DMS79 (cell line): ENCODE results near the gene COL4A2.
A peak's percentile ranks its signal among the peaks of the same experiment; 100 is the strongest.

Experiments used
- DNase-seq: peaks from one replicate; lab custom pipeline; 2025; lab: John Stamatoyannopoulos, UW

COL4A2 gene

GRCh38 chr13:110272227-110272626 lies 34.9 kb upstream of the COL4A2 start:
- no peak for DNase-seq

DNA sequence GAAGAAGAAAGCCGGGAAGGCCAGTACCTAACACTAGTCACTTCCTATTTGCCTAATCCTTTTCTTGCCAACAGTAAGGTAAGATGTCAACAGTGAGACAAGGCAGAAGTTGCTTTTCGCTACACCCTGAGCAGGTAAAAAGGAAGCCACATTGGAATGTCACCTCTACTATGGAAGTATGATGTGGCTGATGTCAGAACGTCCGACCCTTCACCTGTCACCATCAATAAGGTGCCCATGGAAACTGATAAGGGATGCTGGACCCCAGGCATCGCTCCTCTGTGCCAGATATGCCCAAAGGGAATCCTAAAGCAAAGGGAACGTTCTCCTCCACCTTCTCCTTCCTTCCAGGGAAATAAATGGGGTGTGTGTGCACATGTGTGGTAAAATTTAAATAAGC lies 34.4 kb upstream of the COL4A2 start:
- no peak for DNase-seq

DNA sequence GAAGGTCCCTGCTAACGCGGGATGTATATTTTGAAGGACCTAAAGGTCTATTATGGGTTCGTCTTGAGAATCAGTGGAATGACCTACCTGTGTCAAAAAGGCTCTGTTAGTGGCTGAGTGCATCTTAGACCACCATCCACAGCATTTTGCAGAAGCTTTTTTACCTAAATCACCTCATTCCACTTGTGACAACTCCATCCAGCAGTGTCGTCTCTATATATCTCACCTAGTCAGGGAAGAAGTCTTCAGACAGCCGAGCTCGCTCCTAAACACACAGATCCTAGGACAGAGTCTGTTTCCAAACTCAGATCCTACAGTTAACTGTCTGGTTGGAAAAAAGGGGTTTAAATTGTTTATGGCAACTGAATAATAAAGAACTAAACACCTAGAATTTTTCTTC lies 33.8 kb upstream of the COL4A2 start:
- no peak for DNase-seq

GRCh38 chr13:110274687-110275086 lies 32.4 kb upstream of the COL4A2 start:
- DNase-seq = no peak

DNA sequence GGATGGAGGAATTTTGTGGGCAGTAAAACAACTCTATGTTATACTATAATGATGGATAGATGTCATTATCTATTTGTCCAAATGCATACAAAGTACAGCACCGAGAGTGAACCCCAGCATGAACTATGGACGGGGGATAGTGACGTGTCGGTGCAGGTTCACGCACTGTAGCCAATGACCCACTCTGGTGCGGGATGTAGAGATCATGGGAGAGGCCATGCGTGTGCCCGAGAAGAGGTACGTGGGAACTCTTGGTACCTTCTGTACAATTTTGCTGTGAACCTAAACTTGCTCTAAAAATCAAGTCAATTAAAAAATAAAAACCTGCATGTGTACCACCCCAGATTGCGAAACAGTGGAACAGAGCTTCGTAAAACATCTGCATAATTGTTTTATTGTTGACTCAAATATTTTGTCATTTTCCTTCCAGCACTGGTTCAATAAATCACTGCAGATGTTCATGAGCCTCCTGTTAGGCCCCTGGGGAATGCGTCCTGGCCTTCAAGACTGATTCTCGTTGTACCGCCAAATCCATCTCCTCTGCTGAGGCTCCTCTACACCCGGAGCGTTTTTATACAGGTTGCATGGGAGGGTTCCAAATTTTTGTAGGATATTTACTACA lies 31.0 kb upstream of the COL4A2 start:
- DNase-seq = no peak

DNA sequence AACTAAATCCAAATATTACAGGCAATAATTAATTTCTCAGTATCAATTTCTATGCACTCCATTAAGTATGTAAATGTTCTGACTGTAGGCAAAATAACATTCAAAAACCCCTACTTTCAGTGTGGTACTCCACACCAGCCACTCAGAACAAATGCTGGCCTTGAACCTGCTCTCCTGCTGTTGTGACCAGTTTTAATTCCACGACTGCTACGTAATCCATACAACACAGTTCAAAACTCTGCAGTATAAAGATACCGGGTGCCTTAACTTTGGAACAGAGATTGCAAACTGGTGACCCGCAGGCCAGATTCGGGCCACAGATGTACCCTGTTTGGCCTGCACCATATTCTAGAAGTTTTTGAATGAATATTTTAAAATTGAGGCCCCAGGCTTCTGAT lies 30.5 kb upstream of the COL4A2 start:
- no peak for DNase-seq

DNA sequence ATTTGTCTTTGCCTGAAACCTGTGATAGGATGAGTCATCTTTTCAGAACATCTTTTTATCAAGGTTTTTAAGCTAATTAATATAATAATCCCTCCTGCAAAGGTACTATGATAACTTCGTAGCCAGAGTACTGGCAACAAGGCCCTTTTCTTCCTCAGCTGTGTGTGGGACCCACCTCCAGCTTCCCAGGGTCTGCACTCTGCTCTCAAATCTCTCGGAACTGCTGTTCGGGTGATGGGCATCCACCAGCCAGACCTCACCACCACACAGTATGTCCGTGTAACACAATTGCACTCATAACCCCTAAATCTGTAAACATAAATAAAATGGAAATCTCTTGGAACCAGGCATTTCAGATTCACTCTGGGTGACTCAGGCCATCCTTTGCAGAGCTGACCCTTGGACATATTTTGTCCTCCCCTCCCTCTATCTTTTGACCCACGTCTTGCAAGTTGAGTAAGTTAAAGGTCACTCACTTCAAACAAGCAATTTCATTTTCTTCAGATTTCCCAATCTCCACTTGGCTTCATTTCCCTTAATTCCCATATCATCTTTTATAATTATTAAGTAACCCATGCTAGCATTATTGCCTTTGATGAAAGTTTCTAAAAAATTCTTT lies 29.6 kb upstream of the COL4A2 start:
- no peak for DNase-seq

- no peak for DNase-seq
Observed at GRCh38 chr13:110278859-110279258, 28.2 kb upstream of the COL4A2 start.

- no peak for DNase-seq
Observed at GRCh38 chr13:110279684-110280083, 27.4 kb upstream of the COL4A2 start.

GRCh38 chr13:110280231-110280813 lies 26.8 kb upstream of the COL4A2 start:
- DNase-seq = no peak

DNA sequence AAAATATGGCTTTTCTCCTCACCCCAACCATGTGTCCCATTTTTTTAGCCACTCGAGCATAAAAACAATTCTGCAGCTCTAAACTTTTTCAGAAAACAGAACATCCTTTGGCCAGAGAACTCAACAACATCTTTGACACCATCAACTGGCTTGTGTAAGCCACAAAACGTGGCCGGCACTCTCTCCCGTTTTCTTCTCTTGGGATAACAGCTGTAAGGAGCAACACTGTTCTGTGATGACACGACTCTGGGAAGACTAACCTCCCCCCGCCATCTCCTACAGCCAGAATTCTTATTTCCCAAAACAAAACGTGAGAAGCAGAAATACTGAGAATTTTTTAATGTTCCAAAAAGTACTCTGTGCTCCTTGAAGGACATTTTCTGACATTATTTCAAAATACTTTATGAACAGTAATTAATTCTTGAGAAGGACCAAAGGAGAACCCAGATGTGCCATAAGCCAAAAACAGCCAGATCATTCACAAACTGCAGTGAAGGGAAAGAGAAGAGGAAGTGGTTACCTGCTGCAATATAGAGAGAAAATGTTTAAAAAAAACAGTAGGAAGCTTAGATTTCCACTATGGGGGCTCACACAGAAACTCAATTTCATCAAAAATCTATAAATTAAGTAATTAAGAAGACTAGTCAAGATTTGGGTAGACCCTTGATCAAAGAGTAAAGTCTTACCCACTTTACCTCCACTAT lies 25.9 kb upstream of the COL4A2 start:
- no peak for DNase-seq

DNA sequence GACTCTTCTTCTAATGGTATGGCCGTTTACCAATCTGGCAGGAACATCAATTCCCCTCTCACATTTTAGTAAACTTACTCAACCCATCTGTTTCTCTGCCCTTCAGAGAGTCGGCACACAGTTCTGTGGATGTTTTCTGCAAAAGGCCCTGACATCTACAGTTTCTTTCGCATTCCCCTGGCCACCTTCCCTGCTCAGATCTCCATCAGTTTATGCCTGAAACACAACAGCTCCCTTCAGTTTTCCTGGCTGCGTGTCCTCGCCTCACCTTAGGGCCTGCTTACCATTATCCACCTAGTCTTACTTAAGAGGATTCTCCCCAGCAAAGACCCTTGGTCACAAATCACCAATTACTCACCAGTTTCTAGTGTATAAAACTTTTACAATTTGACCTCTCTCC lies 25.3 kb upstream of the COL4A2 start:
- DNase-seq = no peak

- DNase-seq = peak; percentile 23
Observed at GRCh38 chr13:110282316-110282841, 24.7 kb upstream of the COL4A2 start.

- no peak for DNase-seq
Observed at GRCh38 chr13:110283736-110284517, 23.2 kb upstream of the COL4A2 start.

DNA sequence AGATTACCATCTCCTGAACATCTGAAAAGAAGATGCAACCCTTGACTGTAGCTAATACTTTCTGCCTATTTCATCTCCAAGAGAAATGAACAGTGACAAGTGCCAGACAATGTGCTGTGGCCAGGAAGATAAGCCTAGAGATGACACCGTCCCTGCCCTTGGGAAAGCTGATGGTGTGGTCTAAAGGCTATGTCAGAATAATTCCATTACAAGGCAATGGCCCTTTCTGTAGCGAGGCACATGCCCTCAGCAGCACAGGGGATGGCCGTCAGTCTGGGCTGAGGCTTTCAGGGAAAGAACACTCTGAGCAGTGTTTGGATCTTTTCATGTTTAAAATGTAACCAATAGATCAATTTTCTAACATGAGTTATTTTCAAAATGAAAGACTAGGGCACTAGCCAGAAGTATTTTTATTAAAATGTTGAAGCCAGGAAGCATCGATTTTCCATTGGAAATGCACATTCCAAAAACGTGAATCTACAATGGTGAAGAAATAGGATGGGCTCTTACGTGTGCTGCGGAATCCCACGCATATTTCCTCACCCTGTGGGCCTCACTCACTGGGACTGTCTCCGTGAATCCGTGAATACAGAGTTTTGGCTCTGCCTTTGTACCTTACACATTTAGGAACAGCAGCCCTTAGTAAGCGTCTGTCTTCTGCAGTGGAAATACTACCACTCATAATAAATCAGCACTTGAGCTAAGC lies 22.2 kb upstream of the COL4A2 start:
- no peak for DNase-seq

DNA sequence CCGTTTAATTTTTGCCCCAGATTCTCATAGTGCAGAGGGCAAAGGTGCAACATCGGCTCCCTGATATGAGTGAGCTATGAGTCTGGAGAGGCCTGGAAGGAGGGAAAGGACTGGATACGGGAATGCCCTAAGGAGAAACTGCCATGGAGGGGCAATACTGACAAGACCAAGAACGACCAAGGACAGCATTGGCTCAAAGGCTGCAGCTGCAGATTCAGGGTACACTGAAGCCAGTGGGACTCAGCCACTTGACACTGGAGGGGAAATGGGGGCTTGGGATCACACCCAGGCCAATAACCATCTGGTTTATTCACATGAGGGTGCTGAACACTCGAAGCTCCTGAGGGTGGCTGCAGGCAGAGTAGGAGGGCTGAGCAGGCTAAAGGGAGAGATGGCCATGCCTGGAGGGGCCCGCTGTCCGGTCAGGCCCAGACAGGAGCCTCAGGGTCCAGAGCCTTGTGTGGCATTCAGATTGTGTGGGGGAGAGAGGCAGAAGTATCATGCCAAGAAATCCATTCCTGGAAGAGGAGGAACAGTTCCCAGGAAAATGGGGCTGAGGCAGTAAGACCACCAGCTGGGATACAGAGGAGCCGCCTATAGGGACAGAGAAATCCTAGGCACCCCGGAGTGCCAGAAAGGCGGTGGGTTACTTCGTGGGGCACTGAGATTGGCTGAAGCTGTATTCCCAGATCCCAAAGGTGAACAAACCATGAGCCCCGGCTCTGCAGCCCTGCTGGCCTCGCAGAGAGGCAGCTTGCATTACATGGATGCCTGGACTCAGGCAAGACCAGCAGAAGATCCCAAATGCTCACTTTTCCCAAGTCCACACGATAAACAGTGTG lies 20.9 kb upstream of the COL4A2 start:
- no peak for DNase-seq

DNA sequence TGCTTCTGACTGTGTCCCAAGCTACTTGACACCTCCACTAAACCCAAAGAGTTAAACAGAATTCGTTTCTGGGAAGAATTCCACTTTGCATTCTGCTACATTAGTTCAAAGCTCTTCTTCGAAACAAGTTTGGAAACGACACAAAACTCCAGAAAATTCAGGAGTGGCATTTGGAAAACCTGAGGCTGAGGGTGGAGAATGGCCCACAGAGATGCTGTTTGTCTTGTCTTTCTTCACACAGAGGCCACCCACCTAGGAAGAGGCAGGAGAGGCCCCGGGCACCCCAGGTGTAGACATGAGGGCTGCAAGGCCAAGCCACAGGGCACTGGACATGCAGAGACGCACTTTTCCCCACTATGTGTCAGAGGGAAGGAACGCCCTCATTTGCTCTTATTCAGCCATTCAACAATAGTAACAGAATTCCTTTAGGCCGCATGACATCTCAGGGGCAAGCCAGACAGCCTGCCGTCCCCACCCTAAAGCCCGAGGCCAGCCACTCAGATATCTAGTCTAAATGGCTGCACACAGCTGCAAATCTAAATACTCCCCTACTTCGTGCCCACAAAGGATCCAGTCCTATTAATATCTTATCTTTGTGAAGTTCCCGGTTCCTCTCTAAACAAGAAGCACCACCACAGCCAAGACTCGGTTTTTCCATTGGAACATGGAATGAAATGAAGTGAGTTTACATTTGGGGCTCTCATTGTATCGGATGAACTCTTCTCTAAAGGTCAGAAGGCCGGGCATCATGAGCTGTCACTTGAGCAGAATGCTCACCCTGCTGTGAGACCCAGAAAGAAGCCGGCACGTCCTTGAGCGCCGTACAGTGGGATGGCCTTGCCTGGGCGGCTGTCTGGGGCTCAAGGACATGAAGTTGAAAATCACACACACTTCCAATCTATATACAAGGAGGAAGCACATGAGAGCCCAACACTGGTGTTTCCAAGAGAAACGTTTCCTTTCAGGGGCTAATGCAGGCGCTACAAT lies 20.0 kb upstream of the COL4A2 start:
- DNase-seq = no peak

- DNase-seq = no peak
Observed at GRCh38 chr13:110289174-110289573, 17.9 kb upstream of the COL4A2 start.

- no peak for DNase-seq
Observed at GRCh38 chr13:110289661-110290060, 17.4 kb upstream of the COL4A2 start.
